A549 (cell line): ENCODE data around the gene TRAPPC2.

Experiments used
- BHLHE40 ChIP-seq: IDR thresholded peaks from 2 replicates; pipeline ENCODE4 v1.6.1; 2012; ENCODE audit warnings: low read depth, low read length, inconsistent platforms
- CTCF ChIP-seq: fragments of >200 bp; sonication (Bioruptor Twin); formaldehyde crosslinking; IDR thresholded peaks from 3 replicates; pipeline ENCODE4 v1.5.1; 2016
- EP300 ChIP-seq, 2 experiments: fragments of >200 bp; sonication (Bioruptor Twin); formaldehyde crosslinking; IDR thresholded peaks; 2 replicates in 1 of 2; 3 replicates in 1 of 2; pipeline ENCODE4 v1.6.1; 2016 to 2017
- HDAC2 ChIP-seq: fragments of 200-600 bp; sonication (generic); IDR thresholded peaks from 2 replicates; pipeline ENCODE4 v1.6.1; 2016
- KDM1A ChIP-seq: fragments of 200-600 bp; sonication (generic); IDR thresholded peaks from 2 replicates; pipeline ENCODE4 v1.6.1; 2016; ENCODE audit warnings: low read depth, mild to moderate bottlenecking
- MAFK ChIP-seq: fragments of 450-650 bp; IDR thresholded peaks from 2 replicates; pipeline ENCODE4 v1.6.1; 2014; ENCODE audit not compliant: partially characterized antibody
- MAZ ChIP-seq: fragments of 150-350 bp; IDR thresholded peaks from 2 replicates; pipeline ENCODE4 v1.6.1; 2014; ENCODE audit warnings: antibody characterized with exemption, low read depth, low read length, borderline replicate concordance
- MYC ChIP-seq: IDR thresholded peaks from 2 replicates; pipeline ENCODE4 v1.6.1; 2012; ENCODE audit warnings: mild to moderate bottlenecking, inconsistent platforms, low read length, improper control_type of control experiment, borderline replicate concordance
- PHF8 ChIP-seq: fragments of 200-600 bp; sonication (generic); IDR thresholded peaks from 2 replicates; pipeline ENCODE4 v1.6.1; 2016; ENCODE audit warnings: low read depth, mild to moderate bottlenecking, antibody characterized with exemption, moderate library complexity, borderline replicate concordance
- POLR2A ChIP-seq: IDR thresholded peaks from 2 replicates; pipeline ENCODE4 v1.6.1; 2012; ENCODE audit warnings: mild to moderate bottlenecking, low read length
- RAD21 ChIP-seq, 2 experiments: fragments of >200 bp in 1 of 2; sonication (Bioruptor Twin) in 1 of 2; formaldehyde crosslinking in 1 of 2; IDR thresholded peaks in 1 of 2; conservative IDR thresholded peaks in 1 of 2; 2 replicates in 1 of 2; 3 replicates in 1 of 2; pipeline ENCODE4 v1.6.1; 2012 to 2018; ENCODE audit warnings: inconsistent platforms in 1 of 2
- ZFP36 ChIP-seq: fragments of 450-650 bp; IDR thresholded peaks from 2 replicates; pipeline ENCODE4 v1.6.1; 2014; ENCODE audit warnings: borderline replicate concordance; ENCODE audit not compliant: partially characterized antibody

- TF ChIP-seq KDM1A (no peak), CTCF (no peak), POLR2A (no peak), PHF8 (no peak), EP300 (IDR thresholded peaks at IDR 0.05) (no peak), RAD21 (conservative IDR thresholded peaks at IDR 0.05 in 1 of 2, IDR thresholded peaks at IDR 0.05 in 1 of 2) (no peak), MYC (no peak), MAFK (no peak), BHLHE40 (no peak), HDAC2 (no peak), MAZ (no peak), ZFP36 (no peak)
Observed at GRCh38 chrX:13667919-13668318, 66.5 kb downstream of the TRAPPC2 start.
